ENCODE results near the gene IFNL4.
"Not testable (repeated sequence)": the region's sequence is repeated elsewhere in the genome, so short reads cannot be mapped to it uniquely, and the experiment has no call there.

IFNL4 gene

DNA sequence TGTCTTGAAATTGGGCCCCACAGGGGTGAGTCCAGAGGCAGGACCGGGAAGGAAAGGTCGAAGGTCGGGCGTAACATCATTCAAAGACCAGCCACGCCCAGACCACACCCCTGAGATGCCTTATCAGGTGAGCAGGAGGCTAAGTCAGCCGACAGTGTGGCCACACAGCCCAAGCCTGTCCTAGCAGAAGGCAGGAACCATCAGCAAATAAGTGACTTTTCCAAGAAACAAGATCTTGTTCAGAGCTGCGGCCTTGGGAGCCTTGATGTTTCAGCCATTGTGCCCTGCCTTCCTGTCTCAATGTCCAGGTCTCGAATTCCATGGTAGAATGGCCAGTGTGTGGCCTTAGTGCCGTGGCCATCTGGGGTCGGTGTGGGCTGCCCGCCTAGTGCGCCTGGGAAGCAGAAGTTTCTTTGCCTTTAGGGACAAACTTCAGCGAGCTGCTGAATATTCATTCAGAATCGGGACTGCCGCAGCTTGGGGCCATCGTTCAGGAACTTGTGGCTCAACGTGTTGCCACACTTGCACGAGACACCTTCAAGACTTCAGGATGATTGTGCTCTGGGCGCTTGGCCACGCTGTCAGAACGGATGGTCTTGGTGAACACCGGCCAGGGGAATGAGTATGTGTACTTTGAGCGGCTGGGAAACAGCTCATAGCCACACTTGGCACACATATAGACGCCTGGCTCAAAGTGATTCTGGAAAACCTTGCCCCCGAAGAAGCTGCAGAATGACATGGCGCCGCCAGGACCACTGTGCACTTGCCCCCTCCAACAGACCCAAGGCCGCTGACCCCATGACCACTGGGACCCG is 6.1 kb upstream of the IFNL4 start:
- no peak for FAIRE-seq

DNA sequence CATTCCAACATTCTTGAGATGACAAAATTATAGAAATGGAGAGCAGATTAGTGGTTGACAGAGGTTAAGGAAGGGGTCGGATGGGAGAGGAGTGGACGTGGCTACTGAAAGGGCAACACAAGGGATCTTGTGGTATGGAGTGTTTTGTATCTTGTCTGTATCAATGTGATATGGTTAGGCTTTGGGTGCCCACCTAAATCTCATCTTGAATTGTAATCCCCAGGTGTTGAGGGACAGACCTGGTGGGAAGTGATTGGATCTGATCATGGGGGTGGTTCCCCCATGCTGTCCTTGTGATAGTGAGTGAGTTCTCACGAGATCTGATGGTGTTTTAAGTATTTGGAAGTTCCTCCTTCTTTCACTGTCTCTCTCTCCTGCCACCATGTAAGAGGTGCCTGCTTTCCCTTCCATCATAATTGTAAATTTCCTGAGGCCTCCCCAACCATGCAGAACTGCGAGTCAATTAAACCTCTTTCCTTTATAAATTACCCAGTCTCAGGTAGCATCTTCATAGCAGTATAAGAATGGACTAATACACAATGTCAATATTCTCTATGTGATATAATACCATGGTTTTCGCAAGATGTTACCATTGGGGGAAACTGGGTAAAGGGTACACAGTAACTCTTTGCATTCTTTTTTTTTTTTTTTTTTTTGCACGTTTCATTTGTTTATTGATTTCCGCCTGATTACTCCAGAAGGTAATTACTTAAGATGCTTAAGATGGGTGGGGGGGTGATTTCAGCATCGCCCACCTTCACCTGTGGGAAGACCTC is 4.9 kb upstream of the IFNL4 start:
- no peak for FAIRE-seq

- FAIRE-seq: no peak
Observed at GRCh38 chr19:39252458-39252857, 3.8 kb upstream of the IFNL4 start.

- no peak for FAIRE-seq
Observed at GRCh38 chr19:39251846-39252245, 3.2 kb upstream of the IFNL4 start.

GRCh38 chr19:39251081-39251480 is 2.4 kb upstream of the IFNL4 start:
- FAIRE-seq: no peak

- no peak for FAIRE-seq
Observed at GRCh38 chr19:39247701-39248664, 673 bp downstream of the IFNL4 start.

- FAIRE-seq: no peak
Observed at GRCh38 chr19:39246951-39247669, 1.5 kb downstream of the IFNL4 start.

DNA sequence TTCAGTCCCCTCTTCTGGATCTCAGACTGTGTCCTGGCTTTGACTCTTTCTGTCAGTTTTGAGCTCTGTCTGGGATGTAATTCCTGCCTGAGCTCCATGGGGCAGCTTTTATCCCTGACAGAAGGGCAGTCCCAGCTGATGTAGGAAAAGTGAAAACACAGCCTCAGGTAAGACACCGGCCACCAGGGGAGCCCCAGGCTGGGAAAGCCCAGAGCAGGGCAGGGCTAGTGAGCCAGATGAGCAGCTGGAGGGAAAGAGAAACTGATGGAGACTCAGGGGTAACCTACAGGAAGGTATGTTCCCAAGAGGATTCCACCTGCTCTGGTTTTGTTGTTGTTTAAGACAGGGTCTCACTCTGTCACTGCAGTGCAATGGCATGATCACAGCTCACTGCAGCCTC is 3.5 kb downstream of the IFNL4 start:
- not testable (repeated sequence) for FAIRE-seq

DNA sequence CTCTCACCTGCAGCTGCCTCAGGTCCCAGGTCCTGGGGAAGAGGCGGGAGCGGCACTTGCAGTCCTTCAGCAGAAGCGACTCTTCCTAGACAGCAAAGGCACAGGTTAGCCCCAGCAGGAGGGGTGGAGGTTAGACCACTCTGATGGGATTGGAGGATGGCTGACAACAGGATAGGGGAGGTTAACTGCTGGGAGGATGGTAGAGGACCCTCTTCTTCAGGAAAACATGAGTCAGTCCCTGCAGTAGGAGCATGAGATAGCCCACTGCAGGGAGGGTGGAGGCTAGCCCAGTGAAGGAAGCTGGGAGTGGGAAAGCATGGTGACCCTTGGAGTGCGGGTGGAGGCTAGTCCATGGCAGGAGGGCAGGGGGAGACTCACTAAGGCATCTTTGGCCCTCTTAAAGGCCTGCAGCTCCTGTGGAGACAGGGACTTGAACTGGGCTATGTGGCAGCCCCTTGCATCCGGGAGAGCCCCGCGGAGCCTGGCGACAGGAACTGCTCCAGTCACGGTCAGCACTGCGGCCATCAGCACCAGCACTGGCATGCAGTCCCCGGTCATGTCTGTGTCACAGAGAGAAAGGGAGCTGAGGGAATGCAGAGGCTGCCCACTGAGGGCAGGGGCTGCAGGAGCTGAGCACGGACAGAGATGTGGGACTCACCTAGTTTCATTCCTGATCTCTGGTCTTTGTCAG is 4.1 kb downstream of the IFNL4 start, which contains the start of gene IFNL3:
Gene IFNL3, minus strand, starts transcription at position 597 of the 691 bp plus-strand sequence. Its CDS starts 39 bp downstream, at position 558.
- not testable (repeated sequence) for FAIRE-seq

DNA sequence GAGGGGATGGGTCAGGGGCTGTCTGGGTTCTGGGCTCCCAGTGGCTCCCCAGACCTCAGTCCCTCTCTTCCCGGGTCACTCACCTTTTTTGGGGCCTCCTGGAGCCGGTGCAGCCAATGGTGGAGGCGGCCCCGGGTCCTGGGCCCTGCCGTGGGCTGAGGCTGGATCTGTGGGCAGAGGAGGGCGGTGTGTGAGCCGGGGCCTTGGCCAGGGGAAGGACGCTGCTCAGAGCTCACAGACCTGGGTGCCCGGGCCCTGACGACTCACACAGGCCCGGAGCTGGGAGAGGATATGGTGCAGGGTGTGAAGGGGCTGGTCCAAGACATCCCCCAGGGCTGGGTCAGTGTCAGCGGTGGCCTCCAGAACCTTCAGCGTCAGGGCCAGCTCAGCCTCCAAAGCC is 4.9 kb downstream of the IFNL4 start:
- FAIRE-seq: not testable (repeated sequence)

GRCh38 chr19:39240421-39240820 is 8.2 kb downstream of the IFNL4 start:
- no peak for FAIRE-seq

GRCh38 chr19:39238944-39239343 is 9.7 kb downstream of the IFNL4 start:
- FAIRE-seq: no peak

GRCh38 chr19:39238209-39238608 is 10.4 kb downstream of the IFNL4 start:
- FAIRE-seq: no peak

- no peak for FAIRE-seq
Observed at GRCh38 chr19:39237200-39238184, 11.2 kb downstream of the IFNL4 start.

GRCh38 chr19:39236527-39236926 is 12.1 kb downstream of the IFNL4 start:
- no peak for FAIRE-seq

DNA sequence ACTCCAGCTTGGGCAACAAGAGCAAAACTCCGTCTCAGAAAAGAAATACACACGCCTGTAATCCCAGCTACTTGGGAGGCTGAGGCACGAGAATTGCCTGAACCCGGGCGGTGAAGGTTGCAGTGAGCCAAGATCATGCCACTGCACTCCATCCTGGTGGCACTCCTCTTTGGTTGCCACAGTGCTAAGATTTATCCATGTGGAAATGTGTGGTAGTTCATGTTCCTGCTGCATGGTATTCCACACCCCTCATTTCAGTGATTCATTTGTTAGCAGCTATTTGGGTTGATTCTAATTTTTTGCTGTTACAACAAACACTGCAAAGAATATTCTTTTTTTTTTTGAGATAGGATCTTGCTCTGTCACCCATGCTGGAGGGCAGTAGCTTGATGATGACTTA is 15.9 kb downstream of the IFNL4 start:
- FAIRE-seq: no peak

DNA sequence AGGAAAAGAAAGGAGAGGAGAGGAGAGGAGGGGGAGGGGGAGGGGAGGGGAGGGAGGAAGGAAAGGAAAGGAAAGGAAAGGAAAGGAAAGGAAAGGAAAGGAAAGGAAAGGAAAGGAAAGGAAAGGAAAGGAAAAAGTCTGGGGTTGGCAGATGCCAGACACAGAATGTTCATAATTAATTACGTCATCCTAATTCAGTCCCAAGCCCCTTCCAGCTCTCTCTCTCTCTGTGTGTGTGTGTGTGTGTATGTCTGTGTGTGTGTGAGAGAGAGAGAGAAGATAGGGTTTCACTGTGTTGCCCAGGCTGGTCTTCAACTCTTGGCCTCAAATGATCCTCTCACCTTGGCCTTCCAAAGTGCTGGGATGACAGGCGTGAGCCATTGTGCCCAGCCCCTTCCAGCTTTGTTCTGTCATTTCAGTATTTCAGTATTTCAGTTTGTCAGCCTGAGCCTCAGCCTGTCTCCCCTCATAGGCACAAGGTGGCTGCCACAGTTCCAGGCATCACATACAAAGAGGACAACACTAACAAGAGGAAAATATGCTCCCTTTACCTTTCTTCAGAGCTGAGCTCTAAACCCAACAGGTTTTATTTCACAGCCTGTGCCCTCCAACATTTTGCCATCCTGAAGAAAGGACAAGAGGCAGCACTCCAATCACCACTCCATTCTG is 18.4 kb downstream of the IFNL4 start:
- no peak for FAIRE-seq

GRCh38 chr19:39224910-39225309 is 23.7 kb downstream of the IFNL4 start:
- no peak for FAIRE-seq

GRCh38 chr19:39223703-39224279 is 24.9 kb downstream of the IFNL4 start:
- no peak for FAIRE-seq
